Ascending aorta (tissue), 2 donors: Measurements from ENCODE around the gene RHCG. TPM values are rescaled to one million over a fixed set of nuclear protein-coding genes. Genes with fewer than 3 reads are reported as not detected.

ENCODE experiments used
- DNase-seq, 2 donors: peaks; one replicate each; pipeline ENCODE4 v3.0.0-alpha.2; 2019; ENCODE audit warnings: low spot score in 2 of 2
- H3K27ac ChIP-seq, 2 donors: fragments of 200-600 bp; sonication (generic); one replicate each; pipeline ENCODE4 v1.5.1; 2016 to 2017; ENCODE audit warnings: mild to moderate bottlenecking in 1 of 2
- H3K27me3 ChIP-seq: fragments of 200-600 bp; sonication (generic); one replicate; pipeline ENCODE4 v1.5.1; 2017
- H3K36me3 ChIP-seq, 2 donors: fragments of 200-600 bp; sonication (generic); one replicate each; pipeline ENCODE4 v1.5.1; 2016
- H3K4me1 ChIP-seq, 2 donors: fragments of 200-600 bp; sonication (generic); one replicate each; pipeline ENCODE4 v1.5.1; 2016 to 2017; ENCODE audit warnings: mild to moderate bottlenecking in 1 of 2
- H3K4me3 ChIP-seq, 2 donors: fragments of 200-600 bp; sonication (generic); one replicate each; pipeline ENCODE4 v1.5.1; 2016 to 2017; ENCODE audit warnings: mild to moderate bottlenecking in 1 of 2
- H3K9me3 ChIP-seq, 2 donors: fragments of 200-600 bp; sonication (generic); one replicate each; pipeline ENCODE4 v1.5.1; 2016
- CTCF ChIP-seq, 3 experiments: fragments of 200-600 bp in 2 of 3; fragments of 450-650 bp in 1 of 3; sonication (generic) in 2 of 3; IDR thresholded peaks; one replicate each; pipeline ENCODE4 v1.5.1; 2016 to 2019; ENCODE audit warnings: antibody characterized with exemption in 3 of 3, mild to moderate bottlenecking in 1 of 3, moderate library complexity in 1 of 3
- intact Hi-C: fragments of 100-400 bp; cut with DNase I; formaldehyde crosslinking; loops from one replicate; pipeline ENCODE4 v1.15.1; 2023
- total RNA-seq: library from RNA; depleted of rRNA; stranded (reverse); fragments of >200 nt; gene quantifications from one replicate; pipeline ENCODE4 v1.1.0, GENCODE V29; 2016

RHCG gene
- total RNA-seq, 1 donor from 2014 or later = 0.43 TPM

GRCh38 chr15:89462198-89462912 lies 34.0 kb downstream of the RHCG start:
- intact Hi-C loops = no loop called here
- Histone ChIP-seq H3K27me3 (no peaks in the 10 kb centered on the region), H3K9me3 (no peaks in the 10 kb centered on the region), H3K4me3 (no peak overlapping the region), H3K36me3 (no peaks in the 10 kb centered on the region), H3K27ac (no peak overlapping the region), H3K4me1 (no peaks in the 10 kb centered on the region)
- TF ChIP-seq CTCF (IDR thresholded peaks at IDR 0.05) = no peak
- DNase-seq = no peak

- Histone ChIP-seq H3K27me3 (no peaks in the 10 kb centered on the region), H3K27ac (no peak overlapping the region), H3K4me3 (no peak overlapping the region), H3K9me3 (no peaks in the 10 kb centered on the region), H3K4me1 (no peaks in the 10 kb centered on the region), H3K36me3 (no peaks in the 10 kb centered on the region)
- TF ChIP-seq CTCF (IDR thresholded peaks at IDR 0.05) = no peak
- DNase-seq = no peak
- intact Hi-C loops = no loop called here
These were observed 35.0 kb downstream of the RHCG start for GRCh38 chr15:89461386-89461785.

- DNase-seq = no peak
- Histone ChIP-seq H3K9me3 (no peaks in the 10 kb centered on the region), H3K27me3 (no peaks in the 10 kb centered on the region), H3K36me3 (no peaks in the 10 kb centered on the region), H3K4me3 (no peak overlapping the region), H3K4me1 (no peaks in the 10 kb centered on the region), H3K27ac (no peak overlapping the region)
- intact Hi-C loops = no loop called here
- no peak for TF ChIP-seq CTCF (IDR thresholded peaks at IDR 0.05)
These were observed 36.3 kb downstream of the RHCG start for GRCh38 chr15:89460048-89460447.

GRCh38 chr15:89459271-89460038 lies 36.9 kb downstream of the RHCG start:
- no peak for DNase-seq
- no peaks in the 10 kb centered on the region for H3K4me1 ChIP-seq
- H3K36me3 ChIP-seq = no peaks in the 10 kb centered on the region
- no peak overlapping the region for H3K27ac ChIP-seq
- no peaks in the 10 kb centered on the region for H3K9me3 ChIP-seq
- TF ChIP-seq CTCF (IDR thresholded peaks at IDR 0.05) = no peak
- intact Hi-C loops = no loop called here
- no peak overlapping the region for H3K4me3 ChIP-seq
- no peaks in the 10 kb centered on the region for H3K27me3 ChIP-seq

- Histone ChIP-seq H3K27me3 (no peaks in the 10 kb centered on the region), H3K4me3 (no peak overlapping the region), H3K9me3 (no peaks in the 10 kb centered on the region), H3K27ac (no peak overlapping the region), H3K4me1 (no peaks in the 10 kb centered on the region), H3K36me3 (no peaks in the 10 kb centered on the region)
- intact Hi-C loops = no loop called here
- DNase-seq = no peak
- TF ChIP-seq CTCF (IDR thresholded peaks at IDR 0.05) = no peak
These were observed 37.9 kb downstream of the RHCG start for GRCh38 chr15:89458440-89458839.
